ENCODE measurements around the gene TBXAS1. TPM values are rescaled to one million over a fixed set of nuclear protein-coding genes. Genes with fewer than 3 reads are reported as not detected.

Gene TBXAS1
- total RNA-seq, 1 donor from 2014 or later: 0.26 TPM

- no peaks in the 10 kb centered on the region for H3K27me3 ChIP-seq (ENCODE audit: control insufficient read depth, insufficient read depth, low read length)
- H3K4me3 ChIP-seq (ENCODE audit: low read depth, low read length): no peak overlapping the region
- peaks cover 1% of the 10 kb centered on the region for H3K36me3 ChIP-seq (ENCODE audit: control insufficient read depth, insufficient read depth, low read length)
- FAIRE-seq (no peak), DNase-seq (ENCODE audit: low read depth) (no peak)
- TF ChIP-seq CTCF (IDR thresholded peaks at IDR 0.05; ENCODE audit: insufficient read depth, low read length, severe bottlenecking): no peak
These were observed 198.8 kb downstream of the TBXAS1 start for GRCh38 chr7:140027858-140028257.

GRCh38 chr7:140028311-140028710, 199.2 kb downstream of the TBXAS1 start:
- DNase-seq (ENCODE audit: low read depth): no peak
- peaks cover 1% of the 10 kb centered on the region for H3K36me3 ChIP-seq (ENCODE audit: control insufficient read depth, insufficient read depth, low read length)
- H3K4me3 ChIP-seq (ENCODE audit: low read depth, low read length): no peak overlapping the region
- no peaks in the 10 kb centered on the region for H3K27me3 ChIP-seq (ENCODE audit: control insufficient read depth, insufficient read depth, low read length)
- no peak for FAIRE-seq
- no peak for TF ChIP-seq CTCF (IDR thresholded peaks at IDR 0.05; ENCODE audit: insufficient read depth, low read length, severe bottlenecking)

GRCh38 chr7:140029072-140029471, 200.0 kb downstream of the TBXAS1 start:
- DNase-seq (ENCODE audit: low read depth) (no peak), FAIRE-seq (no peak)
- no peak for TF ChIP-seq CTCF (IDR thresholded peaks at IDR 0.05; ENCODE audit: insufficient read depth, low read length, severe bottlenecking)
- H3K4me3 ChIP-seq (ENCODE audit: low read depth, low read length): no peak overlapping the region
- no peaks in the 10 kb centered on the region for H3K27me3 ChIP-seq (ENCODE audit: control insufficient read depth, insufficient read depth, low read length)
- peaks cover 1% of the 10 kb centered on the region for H3K36me3 ChIP-seq (ENCODE audit: control insufficient read depth, insufficient read depth, low read length)

GRCh38 chr7:140031364-140031763, 202.3 kb downstream of the TBXAS1 start:
- TF ChIP-seq CTCF (IDR thresholded peaks at IDR 0.05; ENCODE audit: insufficient read depth, low read length, severe bottlenecking): no peak
- Histone ChIP-seq H3K4me3 (ENCODE audit: low read depth, low read length) (no peak overlapping the region), H3K36me3 (ENCODE audit: control insufficient read depth, insufficient read depth, low read length) (peaks cover 1% of the 10 kb centered on the region), H3K27me3 (ENCODE audit: control insufficient read depth, insufficient read depth, low read length) (no peaks in the 10 kb centered on the region)
- no peak for FAIRE-seq
- DNase-seq (ENCODE audit: low read depth): no peak

- FAIRE-seq (no peak), DNase-seq (ENCODE audit: low read depth) (peak; percentile 64)
- H3K4me3 ChIP-seq (ENCODE audit: low read depth, low read length): no peak overlapping the region
- no peak for TF ChIP-seq CTCF (IDR thresholded peaks at IDR 0.05; ENCODE audit: insufficient read depth, low read length, severe bottlenecking)
- no peaks in the 10 kb centered on the region for H3K27me3 ChIP-seq (ENCODE audit: control insufficient read depth, insufficient read depth, low read length)
- H3K36me3 ChIP-seq (ENCODE audit: control insufficient read depth, insufficient read depth, low read length): peaks cover 1% of the 10 kb centered on the region
These were observed 204.0 kb downstream of the TBXAS1 start for GRCh38 chr7:140033036-140033435.

- Histone ChIP-seq H3K4me3 (ENCODE audit: low read depth, low read length) (no peak overlapping the region), H3K27me3 (ENCODE audit: control insufficient read depth, insufficient read depth, low read length) (no peaks in the 10 kb centered on the region), H3K36me3 (ENCODE audit: control insufficient read depth, insufficient read depth, low read length) (peaks cover 1% of the 10 kb centered on the region)
- no peak for TF ChIP-seq CTCF (IDR thresholded peaks at IDR 0.05; ENCODE audit: insufficient read depth, low read length, severe bottlenecking)
- FAIRE-seq (no peak), DNase-seq (ENCODE audit: low read depth) (peak; percentile 92)
These were observed 204.8 kb downstream of the TBXAS1 start for GRCh38 chr7:140033779-140034363.

Data from bronchial epithelial cell (primary cell).